ENCODE measurements around the gene CHAC1. TPM values are rescaled to one million over a fixed set of nuclear protein-coding genes. Genes with fewer than 3 reads are reported as not detected.
"Not testable (repeated sequence)": the region's sequence is repeated elsewhere in the genome, so short reads cannot be mapped to it uniquely, and the experiment has no call there.

The CHAC1 gene
- total RNA-seq, 2 donors from 2014 or later: 0.18 to 2.7 TPM

- Histone ChIP-seq H3K27me3 (replicated peaks; ENCODE audit: insufficient read depth) (no peaks in the 10 kb centered on the region), H3K4me3 (no peak overlapping the region), H3K36me3 (no peaks in the 10 kb centered on the region), H3K9me3 (no peaks in the 10 kb centered on the region), H3K27ac (no peak overlapping the region), H3K4me1 (replicated peaks) (peaks cover 5% of the 10 kb centered on the region)
- intact Hi-C loops (cut with DNase I): no loop called here
- TF ChIP-seq CTCF (IDR thresholded peaks at IDR 0.05) (no peak), POLR2A (IDR thresholded peaks at IDR 0.05) (no peak), POLR2AphosphoS5 (IDR thresholded peaks at IDR 0.05) (no peak)
- WGBS: 89% methylated on average over 16 of the region's 16 CpGs
- DNase-seq (ENCODE audit: low spot score): no peak
These were observed 7.0 kb downstream of the CHAC1 start for GRCh38 chr15:40960151-40960885.

- intact Hi-C loops (cut with DNase I): no loop called here
- Histone ChIP-seq H3K4me1 (replicated peaks) (peaks cover 3% of the 10 kb centered on the region), H3K36me3 (no peaks in the 10 kb centered on the region), H3K27me3 (replicated peaks; ENCODE audit: insufficient read depth) (no peaks in the 10 kb centered on the region), H3K4me3 (no peak overlapping the region), H3K27ac (no peak overlapping the region), H3K9me3 (no peaks in the 10 kb centered on the region)
- no peak for DNase-seq (ENCODE audit: low spot score)
- no peak for TF ChIP-seq POLR2A (IDR thresholded peaks at IDR 0.05)
- no peak for TF ChIP-seq POLR2AphosphoS5 (IDR thresholded peaks at IDR 0.05)
- no peak for TF ChIP-seq CTCF (IDR thresholded peaks at IDR 0.05)
- WGBS: 78% methylated on average over 11 of the region's 11 CpGs
These were observed 7.7 kb downstream of the CHAC1 start for GRCh38 chr15:40960925-40961324.

- intact Hi-C loops (cut with DNase I); H3K27me3 ChIP-seq (replicated peaks; ENCODE audit: insufficient read depth); H3K4me1 ChIP-seq (replicated peaks); H3K4me3 ChIP-seq; H3K27ac ChIP-seq; DNase-seq (ENCODE audit: low spot score); H3K36me3 ChIP-seq; H3K9me3 ChIP-seq: not testable (repeated sequence)
- WGBS: 96% methylated on average over 22 of the region's 25 CpGs
These were observed 8.5 kb downstream of the CHAC1 start for GRCh38 chr15:40961740-40962139.

- H3K9me3 ChIP-seq; H3K4me3 ChIP-seq; H3K27me3 ChIP-seq (replicated peaks; ENCODE audit: insufficient read depth); H3K36me3 ChIP-seq; DNase-seq (ENCODE audit: low spot score); intact Hi-C loops (cut with DNase I); H3K4me1 ChIP-seq (replicated peaks); H3K27ac ChIP-seq: not testable (repeated sequence)
- WGBS: 97% methylated on average over 14 of the region's 14 CpGs
These were observed 9.0 kb downstream of the CHAC1 start for GRCh38 chr15:40962317-40962716.

GRCh38 chr15:40963201-40963600, 9.9 kb downstream of the CHAC1 start:
- Histone ChIP-seq H3K4me1 (replicated peaks) (no peaks in the 10 kb centered on the region), H3K36me3 (no peaks in the 10 kb centered on the region), H3K27ac (no peak overlapping the region), H3K4me3 (no peak overlapping the region), H3K27me3 (replicated peaks; ENCODE audit: insufficient read depth) (no peaks in the 10 kb centered on the region), H3K9me3 (no peaks in the 10 kb centered on the region)
- no peak for DNase-seq (ENCODE audit: low spot score)
- TF ChIP-seq CTCF (IDR thresholded peaks at IDR 0.05): no peak
- TF ChIP-seq POLR2A (IDR thresholded peaks at IDR 0.05): no peak
- TF ChIP-seq POLR2AphosphoS5 (IDR thresholded peaks at IDR 0.05): no peak
- WGBS: 84% methylated on average over 12 of the region's 12 CpGs
- intact Hi-C loops (cut with DNase I): no loop called here

GRCh38 chr15:40964006-40964405, 10.7 kb downstream of the CHAC1 start:
- Histone ChIP-seq H3K4me3 (no peak overlapping the region), H3K4me1 (replicated peaks) (no peaks in the 10 kb centered on the region), H3K9me3 (no peaks in the 10 kb centered on the region), H3K27ac (no peak overlapping the region), H3K36me3 (no peaks in the 10 kb centered on the region), H3K27me3 (replicated peaks; ENCODE audit: insufficient read depth) (no peaks in the 10 kb centered on the region)
- no peak for DNase-seq (ENCODE audit: low spot score)
- intact Hi-C loops (cut with DNase I): no loop called here
- TF ChIP-seq POLR2A (IDR thresholded peaks at IDR 0.05) (no peak), CTCF (IDR thresholded peaks at IDR 0.05) (no peak), POLR2AphosphoS5 (IDR thresholded peaks at IDR 0.05) (no peak)
- WGBS: 89% methylated on average over 8 of the region's 8 CpGs
